ENCODE measurements around the gene SART1. TPM values are rescaled to one million over a fixed set of nuclear protein-coding genes. Genes with fewer than 3 reads are reported as not detected.

Gene SART1
- total and polyA plus RNA-seq, 7 donors: 22.2 to 50.0 (median 36.7) TPM

DNA sequence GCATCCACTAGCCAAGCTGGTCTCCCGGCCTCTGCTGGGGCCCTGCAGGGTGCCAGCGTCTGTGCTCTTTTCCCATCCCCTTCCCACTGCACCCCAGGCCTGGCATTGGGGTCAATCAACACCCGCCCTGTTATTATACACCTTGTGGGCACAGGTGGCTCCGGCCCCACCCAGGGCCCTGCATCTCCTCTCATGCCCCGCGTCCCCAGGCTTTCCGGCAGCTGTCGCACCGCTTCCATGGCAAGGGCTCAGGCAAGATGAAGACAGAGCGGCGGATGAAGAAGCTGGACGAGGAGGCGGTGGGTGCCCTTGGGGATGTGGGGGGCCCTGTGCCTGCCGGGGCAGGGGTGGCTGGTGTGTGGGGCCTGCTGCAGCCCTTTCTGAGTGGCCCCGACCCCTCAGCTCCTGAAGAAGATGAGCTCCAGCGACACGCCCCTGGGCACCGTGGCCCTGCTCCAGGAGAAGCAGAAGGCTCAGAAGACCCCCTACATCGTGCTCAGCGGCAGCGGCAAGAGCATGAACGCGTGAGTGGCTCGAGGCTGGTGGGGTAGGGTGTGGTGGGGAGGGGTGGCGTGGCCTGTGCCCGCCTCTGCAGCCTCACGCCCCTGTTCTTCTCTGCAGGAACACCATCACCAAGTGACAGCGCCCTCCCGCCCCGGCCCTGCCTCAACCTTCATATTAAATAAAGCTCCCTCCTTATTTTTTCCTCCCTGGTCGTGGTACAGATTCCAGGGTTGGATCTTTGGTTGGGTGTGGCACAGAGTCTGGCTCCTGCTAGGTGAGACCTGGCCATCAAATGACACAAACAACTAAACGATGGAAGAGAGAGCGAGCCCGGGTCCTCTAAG is 17.1 kb downstream of the SART1 start:
- TF ChIP-seq POLR2A (IDR thresholded peaks at IDR 0.05): no peak
- TF ChIP-seq, protein P1, sequence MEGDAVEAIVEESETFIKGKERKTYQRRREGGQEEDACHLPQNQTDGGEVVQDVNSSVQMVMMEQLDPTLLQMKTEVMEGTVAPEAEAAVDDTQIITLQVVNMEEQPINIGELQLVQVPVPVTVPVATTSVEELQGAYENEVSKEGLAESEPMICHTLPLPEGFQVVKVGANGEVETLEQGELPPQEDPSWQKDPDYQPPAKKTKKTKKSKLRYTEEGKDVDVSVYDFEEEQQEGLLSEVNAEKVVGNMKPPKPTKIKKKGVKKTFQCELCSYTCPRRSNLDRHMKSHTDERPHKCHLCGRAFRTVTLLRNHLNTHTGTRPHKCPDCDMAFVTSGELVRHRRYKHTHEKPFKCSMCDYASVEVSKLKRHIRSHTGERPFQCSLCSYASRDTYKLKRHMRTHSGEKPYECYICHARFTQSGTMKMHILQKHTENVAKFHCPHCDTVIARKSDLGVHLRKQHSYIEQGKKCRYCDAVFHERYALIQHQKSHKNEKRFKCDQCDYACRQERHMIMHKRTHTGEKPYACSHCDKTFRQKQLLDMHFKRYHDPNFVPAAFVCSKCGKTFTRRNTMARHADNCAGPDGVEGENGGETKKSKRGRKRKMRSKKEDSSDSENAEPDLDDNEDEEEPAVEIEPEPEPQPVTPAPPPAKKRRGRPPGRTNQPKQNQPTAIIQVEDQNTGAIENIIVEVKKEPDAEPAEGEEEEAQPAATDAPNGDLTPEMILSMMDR (IDR thresholded peaks at IDR 0.05): no peak
- no peak for TF ChIP-seq EP300 (IDR thresholded peaks at IDR 0.05)
- no peak for TF ChIP-seq POLR2AphosphoS5 (IDR thresholded peaks at IDR 0.05)
- Histone ChIP-seq H3K9me3 (no peaks in the 10 kb centered on the region), H3K27me3 (no peaks in the 10 kb centered on the region), H3K4me3 (no peak overlapping the region), H3K27ac (no peak overlapping the region), H3K4me1 (no peaks in the 10 kb centered on the region), H3K36me3 (peaks cover 28 to 44% (median 30%) of the 10 kb centered on the region in 4 donors)
- WGBS, 2 donors: 89 to 93% methylated on average over 34 of the region's 34 CpGs
- DNase-seq: no peak
- intact Hi-C loops (cut with DNase I): no loop called here

DNA sequence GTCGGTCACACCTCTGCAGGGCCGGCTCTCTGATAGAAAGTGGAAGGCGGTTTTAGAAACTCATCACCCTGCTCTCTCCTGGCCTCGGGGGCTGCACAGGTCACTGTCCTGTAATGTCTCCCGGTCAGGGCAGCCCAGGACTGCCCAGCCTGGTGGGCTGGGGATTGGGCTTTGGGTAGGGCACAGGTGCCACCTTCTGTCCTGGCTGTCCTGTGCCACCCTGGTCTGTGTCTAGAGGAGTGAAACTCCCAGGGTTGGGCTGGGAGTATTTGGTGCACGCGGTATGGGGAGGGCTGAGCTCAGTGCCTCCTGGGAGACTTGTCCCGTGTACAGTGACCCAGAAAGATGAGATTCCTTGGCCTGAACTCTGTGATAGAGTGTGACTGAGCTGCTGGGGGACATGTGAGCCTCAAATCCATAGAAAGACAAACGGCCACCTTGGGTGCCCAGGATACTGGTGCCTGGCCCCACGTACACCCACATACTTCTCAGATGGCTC is 17.8 kb downstream of the SART1 start:
- Histone ChIP-seq H3K4me3 (no peak overlapping the region), H3K27ac (no peak overlapping the region), H3K27me3 (no peaks in the 10 kb centered on the region), H3K4me1 (no peaks in the 10 kb centered on the region), H3K9me3 (no peaks in the 10 kb centered on the region), H3K36me3 (peaks cover 27 to 42% (median 29%) of the 10 kb centered on the region in 4 donors)
- TF ChIP-seq, protein P1 (IDR thresholded peaks at IDR 0.05): no peak
- no peak for TF ChIP-seq POLR2AphosphoS5 (IDR thresholded peaks at IDR 0.05)
- TF ChIP-seq EP300 (IDR thresholded peaks at IDR 0.05): no peak
- TF ChIP-seq POLR2A (IDR thresholded peaks at IDR 0.05): no peak
- no peak for DNase-seq
- intact Hi-C loops (cut with DNase I): no loop called here
- WGBS, 2 donors: 87 to 92% methylated on average over 10 of the region's 10 CpGs

DNA sequence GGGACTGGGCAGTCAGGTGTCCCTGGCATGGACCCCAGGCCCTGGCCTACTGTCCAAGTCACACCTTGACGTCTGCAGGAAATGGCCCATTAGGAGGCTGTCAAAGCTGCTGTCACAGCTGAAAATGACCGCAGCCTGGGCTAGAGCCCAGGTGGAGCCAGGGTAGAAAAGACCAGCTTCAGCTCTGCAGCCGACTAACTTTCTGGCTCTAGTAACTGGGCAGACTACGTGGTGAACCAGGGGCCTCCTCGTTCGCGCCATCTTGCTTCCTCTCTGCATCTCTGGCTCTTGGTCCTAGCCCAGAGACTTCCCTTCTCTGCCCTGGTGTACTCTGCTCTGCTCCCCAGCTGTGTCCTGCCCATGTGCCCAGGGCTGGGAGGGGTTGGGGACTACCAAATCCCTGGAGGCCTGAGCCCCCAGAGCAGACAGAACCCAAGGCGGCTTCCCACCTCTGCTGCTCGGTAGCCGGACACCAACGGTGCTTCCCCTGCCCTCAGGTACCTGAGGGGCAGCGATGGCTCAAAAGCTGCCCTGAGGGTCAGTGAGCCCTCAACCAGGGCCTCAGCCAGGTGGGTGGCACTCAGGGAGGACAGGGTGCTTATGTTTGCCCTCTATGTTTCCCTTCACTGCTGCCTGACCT is 19.7 kb downstream of the SART1 start:
- TF ChIP-seq, protein P1 (IDR thresholded peaks at IDR 0.05): no peak
- TF ChIP-seq POLR2AphosphoS5 (IDR thresholded peaks at IDR 0.05): no peak
- TF ChIP-seq POLR2A (IDR thresholded peaks at IDR 0.05): no peak
- TF ChIP-seq EP300 (IDR thresholded peaks at IDR 0.05): no peak
- intact Hi-C loops (cut with DNase I): loop anchor here (10.0 kb wide), 1 partner anchor 276 kb away; no protein-coding TSS in a partner anchor
- DNase-seq: peak; percentile 47
- Histone ChIP-seq H3K27ac (no peak overlapping the region), H3K36me3 (peaks cover 27 to 37% (median 29%) of the 10 kb centered on the region in 4 donors), H3K4me1 (no peaks in the 10 kb centered on the region), H3K9me3 (no peaks in the 10 kb centered on the region), H3K27me3 (no peaks in the 10 kb centered on the region), H3K4me3 (no peak overlapping the region)
- WGBS, 2 donors: 81 to 84% methylated on average over 12 of the region's 12 CpGs

DNA sequence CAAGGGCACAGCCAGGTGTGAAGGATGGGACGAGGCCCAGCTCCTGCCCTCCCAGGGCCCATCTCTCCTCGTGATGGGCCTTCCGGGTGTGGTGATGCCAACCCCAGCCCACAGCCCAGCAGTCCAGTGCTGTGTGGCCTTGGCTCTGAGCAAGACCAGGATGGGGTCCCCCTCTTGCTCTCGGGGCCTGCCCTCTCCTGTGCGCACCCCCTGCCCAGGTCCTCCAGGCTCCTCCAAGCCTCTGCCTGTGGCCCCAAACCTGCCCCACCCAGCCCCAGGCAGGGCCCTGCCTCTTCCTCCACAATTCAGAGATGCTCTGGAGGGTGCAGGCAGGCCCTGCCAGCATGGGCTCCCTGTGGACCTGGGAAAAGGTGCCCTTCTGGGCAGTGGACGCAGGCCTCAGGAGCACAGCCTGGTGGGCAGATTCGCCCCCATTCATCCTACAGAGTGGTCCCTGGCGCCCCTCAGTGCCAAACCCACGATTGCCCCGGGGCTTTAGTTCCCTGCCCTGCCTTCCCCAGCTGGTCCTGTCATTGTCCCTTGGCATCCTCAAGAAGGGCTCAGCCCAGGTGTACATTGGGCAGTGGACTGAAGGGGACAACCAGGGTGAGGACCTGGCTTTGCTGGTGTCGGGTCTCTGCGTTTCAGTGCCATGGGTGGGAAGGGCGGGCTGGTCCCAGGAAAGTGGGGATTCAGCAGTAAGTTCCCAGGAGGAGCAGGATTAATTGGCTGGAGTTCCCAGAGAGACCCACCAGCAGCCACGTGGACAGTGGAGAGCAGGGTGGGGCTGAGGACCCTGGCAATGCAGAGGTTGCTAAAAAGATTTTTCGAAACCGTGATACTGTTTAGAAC is 20.7 kb downstream of the SART1 start:
- H3K4me1 ChIP-seq: no peaks in the 10 kb centered on the region
- no peaks in the 10 kb centered on the region for H3K9me3 ChIP-seq
- H3K27me3 ChIP-seq: no peaks in the 10 kb centered on the region
- TF ChIP-seq EP300 (IDR thresholded peaks at IDR 0.05): no peak
- TF ChIP-seq, protein P1 (IDR thresholded peaks at IDR 0.05): no peak
- no peak for TF ChIP-seq POLR2AphosphoS5 (IDR thresholded peaks at IDR 0.05)
- no peak for TF ChIP-seq POLR2A (IDR thresholded peaks at IDR 0.05)
- 67 to 76% methylated on average over 16 of the region's 16 CpGs for WGBS, 2 donors
- peaks cover 17 to 27% (median 21%) of the 10 kb centered on the region in 4 donors for H3K36me3 ChIP-seq
- no peak overlapping the region for H3K27ac ChIP-seq
- peak; percentile 57 for DNase-seq
- no peak overlapping the region for H3K4me3 ChIP-seq
- intact Hi-C loops (cut with DNase I): loop anchor here (10.0 kb wide), 1 partner anchor 277 kb away; no protein-coding TSS in a partner anchor

All from sigmoid colon (tissue), 7 donors.